ENCODE data around the gene OXTR.

OXTR gene

GRCh38 chr3:8769088-8769822 is at the start of gene OXTR:
OXTR (minus strand) TSS chr3:8769613; CDS start chr3:8768187, 1,426 bp downstream.
- no peak for DNase-seq

DNA sequence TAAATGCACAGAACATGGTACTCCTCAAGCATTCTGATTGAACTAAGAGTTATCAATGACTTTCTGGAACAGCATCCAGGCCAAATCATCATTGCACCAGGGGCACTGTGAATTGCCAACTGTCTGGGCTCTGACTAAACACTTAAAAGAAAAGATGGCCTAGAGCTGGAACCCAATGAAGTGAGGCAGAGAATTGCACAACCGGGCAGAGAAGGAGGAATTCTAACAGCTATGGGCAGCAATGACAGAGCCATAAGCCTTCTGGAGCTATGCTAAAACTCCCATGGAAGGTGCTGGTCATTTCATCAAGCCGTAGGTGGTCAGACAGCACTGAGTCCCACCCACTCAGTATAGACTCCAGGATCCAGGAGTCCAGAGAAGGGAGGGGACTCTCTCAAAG is 48.1 kb upstream of the OXTR start:
- no peak for DNase-seq

- DNase-seq, result no peak
These were observed 46.7 kb upstream of the OXTR start for GRCh38 chr3:8816106-8816505.

- no peak for DNase-seq
These were observed 44.0 kb upstream of the OXTR start for GRCh38 chr3:8813411-8813810.

DNA sequence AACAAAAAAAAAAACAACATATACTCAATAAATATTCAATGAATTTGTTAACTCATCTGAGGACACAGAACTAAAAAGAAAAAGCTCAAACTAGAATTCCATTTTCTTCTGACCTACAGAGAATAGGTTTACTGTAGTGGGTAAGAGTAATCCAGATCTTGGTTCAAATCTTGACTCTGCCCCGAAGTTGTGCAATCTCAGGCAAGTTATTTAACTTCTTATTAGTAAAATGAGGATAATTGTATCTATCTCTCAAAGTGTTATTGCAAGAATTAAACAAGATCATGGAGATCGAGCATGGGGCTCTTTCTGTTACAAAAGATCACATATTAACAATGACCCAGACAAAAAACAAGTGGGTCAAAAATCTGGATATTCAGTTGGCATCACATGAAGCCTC is 41.1 kb upstream of the OXTR start:
- no peak for DNase-seq

- no peak for DNase-seq
These were observed 36.4 kb upstream of the OXTR start for GRCh38 chr3:8805774-8806173.

- DNase-seq, result no peak
These were observed 32.8 kb upstream of the OXTR start for GRCh38 chr3:8802256-8802655.

DNA sequence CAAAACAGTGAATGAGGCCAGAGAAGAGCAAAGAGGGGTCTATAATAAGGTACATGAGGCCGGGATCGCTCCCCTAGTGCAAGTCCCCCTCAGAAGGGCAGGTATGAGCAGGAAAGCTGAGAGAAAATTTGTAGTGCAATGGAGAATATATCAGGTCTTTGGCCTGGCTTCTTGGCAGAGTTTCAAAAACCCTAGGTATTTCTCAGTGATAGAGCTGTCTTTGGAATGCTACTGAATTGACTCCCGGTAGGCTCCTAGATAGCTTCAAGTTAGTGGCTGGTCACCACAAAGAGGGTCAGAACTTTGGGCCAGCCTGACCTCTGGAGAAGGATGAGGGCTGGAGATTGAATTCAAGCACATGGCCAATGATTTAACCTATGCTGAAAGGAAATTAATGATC is 30.6 kb upstream of the OXTR start:
- DNase-seq, result no peak

GRCh38 chr3:8794247-8794646 is 24.8 kb upstream of the OXTR start:
- no peak for DNase-seq

- DNase-seq, result no peak
These were observed 23.8 kb upstream of the OXTR start for GRCh38 chr3:8793242-8793641.

- no peak for DNase-seq
These were observed 21.1 kb upstream of the OXTR start for GRCh38 chr3:8790529-8790928.

DNA sequence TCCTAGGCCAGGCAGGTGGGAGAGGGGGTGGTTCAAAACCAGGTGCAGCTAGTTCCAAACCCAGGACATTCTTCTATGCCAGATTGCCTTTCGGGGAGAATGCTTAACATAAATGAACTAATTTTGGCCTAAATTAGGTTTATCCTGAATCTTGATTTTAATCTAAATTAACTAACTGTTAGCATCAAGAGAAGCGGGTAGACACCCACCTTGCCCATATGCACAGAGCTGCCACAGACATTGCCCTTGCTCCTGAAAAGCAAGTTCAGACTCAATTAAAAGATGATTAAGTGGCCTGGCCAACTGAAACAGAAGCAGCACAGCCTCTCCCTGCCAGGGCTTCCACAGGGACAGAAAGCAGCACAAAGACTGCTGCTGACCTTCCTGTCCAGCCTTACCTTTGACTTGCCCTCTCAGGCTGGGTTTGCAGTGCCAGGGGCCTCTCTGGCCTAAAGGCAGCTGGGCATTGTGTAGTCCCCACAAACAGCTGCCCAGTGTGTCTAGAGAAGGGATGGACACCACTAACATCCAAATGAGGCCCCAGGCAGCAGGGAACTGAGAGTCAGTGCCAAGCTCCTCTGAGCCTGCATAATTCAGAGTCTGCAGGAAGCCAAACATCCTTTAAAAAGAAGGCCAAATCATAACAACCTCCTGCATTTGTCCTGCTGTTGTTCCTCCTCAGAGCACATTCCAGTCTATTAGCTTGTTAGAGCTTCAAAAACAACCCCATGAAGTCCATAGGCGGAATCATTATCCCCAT is 15.4 kb upstream of the OXTR start:
- no peak for DNase-seq

- DNase-seq, result no peak
These were observed 10.9 kb upstream of the OXTR start for GRCh38 chr3:8780279-8780678.

- DNase-seq, result no peak
These were observed 9.1 kb upstream of the OXTR start for GRCh38 chr3:8778475-8778874.

DNA sequence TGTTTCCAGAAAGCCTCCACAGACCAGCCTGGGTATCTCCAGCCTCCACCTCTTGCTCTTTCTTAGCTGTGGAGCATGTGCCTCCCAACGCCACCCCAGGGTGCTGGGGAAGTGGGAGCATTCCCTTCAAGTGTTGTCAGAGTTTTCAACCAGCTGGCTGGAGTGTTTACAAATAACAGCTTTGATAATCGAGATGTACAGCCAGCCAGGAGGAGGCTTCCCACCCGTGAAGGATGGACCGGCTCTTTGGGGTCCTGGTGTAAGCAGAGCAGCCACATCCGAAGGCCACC is 8.5 kb upstream of the OXTR start:
- no peak for DNase-seq

GRCh38 chr3:8777201-8777977 is 8.0 kb upstream of the OXTR start:
- no peak for DNase-seq

GRCh38 chr3:8776406-8776805 is 7.0 kb upstream of the OXTR start:
- no peak for DNase-seq

DNA sequence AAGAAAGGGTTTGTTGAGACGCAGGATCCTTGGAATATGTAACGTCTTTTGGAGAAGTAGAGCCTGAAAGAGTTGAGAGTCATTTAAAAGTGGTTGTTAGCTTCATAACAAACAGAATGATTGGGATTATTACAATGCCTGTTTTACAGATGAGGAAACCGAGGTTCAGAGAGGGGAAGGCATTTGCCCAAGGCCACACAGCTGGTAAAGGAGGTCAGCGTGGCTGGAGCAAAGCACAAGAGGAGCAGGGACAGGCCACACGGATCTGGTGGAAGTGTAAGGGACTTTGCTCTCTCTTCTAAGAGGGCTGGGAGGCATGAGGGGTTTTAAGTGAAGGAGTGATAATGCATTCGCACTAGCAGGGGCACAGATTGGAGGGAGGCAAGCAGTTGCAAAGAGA is 6.2 kb upstream of the OXTR start:
- no peak for DNase-seq

DNA sequence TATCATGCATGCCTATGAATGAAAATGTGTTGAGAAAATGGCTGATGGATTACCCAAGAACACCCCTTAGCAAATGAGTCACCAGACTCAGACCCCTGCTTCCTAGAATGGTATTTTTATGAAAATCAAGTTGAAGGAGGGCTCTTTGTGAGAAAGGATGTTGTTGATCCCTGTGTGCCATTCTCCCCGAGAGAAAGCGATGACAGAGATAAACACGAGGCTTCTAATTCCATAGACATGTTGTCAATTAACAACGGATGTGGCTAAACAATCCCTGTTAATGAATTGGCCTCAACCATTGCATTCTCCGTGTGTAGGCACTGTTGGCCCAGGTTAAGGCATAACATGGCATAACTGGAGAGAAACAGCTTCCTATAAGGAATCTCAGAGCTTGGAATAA is 5.8 kb upstream of the OXTR start:
- no peak for DNase-seq

DNA sequence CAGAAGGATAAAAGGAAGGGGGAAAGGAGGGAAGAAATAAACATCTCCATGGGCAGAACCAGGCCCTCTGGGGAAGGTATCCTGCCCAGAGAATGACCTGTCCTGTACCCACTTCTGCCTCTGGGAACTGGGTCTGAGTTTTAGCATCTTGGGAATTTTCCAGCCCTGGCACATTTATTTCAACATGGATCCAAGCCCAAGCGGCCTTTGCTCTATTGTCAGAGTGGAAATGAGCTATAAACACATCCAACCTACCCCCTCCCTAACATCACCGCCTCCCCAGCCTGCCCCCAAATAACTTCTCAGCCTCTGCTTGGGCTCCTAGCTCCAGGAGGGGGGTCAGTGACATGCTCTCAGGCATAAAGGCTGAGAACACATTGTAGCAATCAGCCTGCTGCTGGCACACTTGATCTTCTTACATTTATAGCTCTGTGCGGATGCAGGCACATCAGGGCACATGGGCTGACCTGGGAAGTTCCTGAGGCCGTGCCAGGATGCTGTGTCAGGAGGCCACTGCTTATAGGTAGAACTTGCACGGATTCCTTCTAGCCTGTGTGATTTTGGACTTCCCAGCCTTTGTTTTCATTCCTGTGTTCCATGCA is 4.6 kb upstream of the OXTR start:
- no peak for DNase-seq

GRCh38 chr3:8768364-8769087 is 887 bp downstream of the OXTR start:
- DNase-seq, result no peak

GRCh38 chr3:8767667-8768363 is 1.6 kb downstream of the OXTR start:
- no peak for DNase-seq

All from GOT3 (cell line).